ENCODE measurements around the gene TMTC2.

Gene TMTC2

GRCh38 chr12:82686168-82687020 lies at the start of gene TMTC2:
TMTC2 (plus strand) TSS chr12:82686906.
- DNase-seq (ENCODE audit: low spot score): peak; percentile 95

- no peak for DNase-seq (ENCODE audit: low spot score)
Observed at GRCh38 chr12:82638324-82638723, 48.4 kb upstream of the TMTC2 start.

DNA sequence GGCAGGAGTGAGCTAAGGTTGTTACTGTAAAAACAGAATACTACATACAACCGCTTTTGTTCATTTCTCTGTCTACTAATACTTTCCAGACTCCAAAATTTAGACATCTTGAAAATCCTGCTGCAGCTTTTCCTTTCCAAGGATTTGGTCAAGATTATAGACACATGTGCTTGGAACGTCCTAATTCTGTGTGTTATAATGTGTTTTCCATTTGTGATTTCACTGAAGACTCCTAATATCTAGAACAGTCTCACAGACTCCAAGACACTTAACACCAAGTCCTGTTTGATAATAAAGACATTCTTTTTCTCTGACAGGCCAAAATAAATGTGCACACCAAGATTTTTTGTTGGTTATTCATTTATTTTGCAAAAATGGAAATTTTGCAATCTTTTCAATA lies 41.8 kb upstream of the TMTC2 start:
- no peak for DNase-seq (ENCODE audit: low spot score)

- DNase-seq (ENCODE audit: low spot score): no peak
Observed at GRCh38 chr12:82645414-82645813, 41.3 kb upstream of the TMTC2 start.

DNA sequence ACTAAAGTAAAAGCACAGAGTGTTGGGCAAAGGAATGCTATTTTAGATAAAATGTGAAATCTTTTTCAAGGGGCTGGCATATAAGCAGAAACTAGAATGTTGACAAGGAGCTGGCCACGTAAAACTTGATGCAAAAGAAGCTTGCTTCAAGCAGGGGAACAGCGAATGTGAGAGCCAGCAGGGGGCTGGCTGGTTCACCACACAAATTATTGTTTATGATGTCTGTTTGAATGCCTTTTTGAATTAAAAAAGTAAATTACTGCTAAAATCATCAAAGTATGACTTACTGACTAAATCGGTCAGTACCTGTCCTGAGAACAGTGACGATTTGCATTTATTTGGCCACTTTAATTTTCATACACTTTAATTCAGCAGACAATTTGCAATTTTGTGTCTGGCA lies 38.9 kb upstream of the TMTC2 start:
- DNase-seq (ENCODE audit: low spot score): no peak

DNA sequence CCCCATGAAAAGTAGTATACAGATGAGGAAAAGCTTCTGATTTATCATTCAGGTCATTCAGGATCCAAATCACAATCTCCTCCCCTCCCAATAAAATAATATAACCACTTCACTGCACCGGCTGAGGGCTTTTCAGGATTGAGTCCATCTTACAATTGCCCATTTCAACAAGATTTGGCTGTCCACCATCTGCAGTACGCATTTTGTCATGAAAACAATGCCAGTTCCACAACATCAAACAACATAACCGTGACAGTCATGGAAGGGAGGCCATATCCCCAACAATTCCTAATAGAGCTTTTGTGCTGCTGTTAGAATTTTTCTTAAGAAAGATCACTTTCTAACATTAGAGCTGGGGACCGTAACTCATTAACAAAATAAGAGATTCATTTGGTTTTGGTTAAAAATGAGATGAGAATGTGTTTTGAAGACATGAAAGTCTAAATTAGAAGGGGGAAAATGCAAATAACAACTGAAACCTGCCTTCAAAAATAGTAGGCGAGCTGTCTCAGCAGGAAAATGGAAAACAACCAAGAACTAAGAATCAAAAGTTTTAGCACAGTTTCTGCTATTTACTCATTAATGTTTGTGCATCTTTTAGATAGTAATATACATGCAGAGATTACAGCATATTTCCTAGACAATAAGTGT lies 38.3 kb upstream of the TMTC2 start:
- no peak for DNase-seq (ENCODE audit: low spot score)

DNA sequence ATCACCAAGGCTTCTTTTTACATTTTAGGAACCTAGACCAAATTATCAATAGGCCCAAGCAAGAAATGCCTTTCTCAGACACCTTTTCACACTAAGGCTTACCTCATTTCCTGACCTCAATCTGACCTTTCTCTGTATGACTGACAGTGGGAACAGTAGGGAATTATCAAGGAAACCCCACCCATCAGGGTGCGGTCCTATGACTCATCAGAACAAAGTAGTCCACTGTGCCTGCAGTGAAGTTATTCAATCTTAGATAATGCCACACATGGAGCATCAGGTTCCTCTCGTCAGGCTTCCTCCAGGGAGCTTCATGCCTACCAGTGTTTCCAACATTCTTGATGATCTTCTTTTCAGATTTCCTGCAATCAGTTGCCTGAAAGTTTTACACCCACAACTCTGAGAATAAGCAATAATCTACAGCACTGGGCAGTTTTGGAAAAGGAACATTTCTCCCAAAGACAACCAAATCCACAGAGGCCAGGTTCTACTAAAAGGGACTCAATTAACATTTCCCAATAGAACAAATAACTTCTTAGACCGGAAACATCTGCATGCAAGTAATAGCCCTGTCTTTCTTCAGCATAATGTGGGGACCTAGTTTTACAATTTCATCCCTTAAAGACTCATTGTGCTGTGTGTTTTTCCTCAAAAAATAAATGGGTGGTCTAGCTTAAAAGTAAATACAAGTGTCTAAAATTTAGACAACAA lies 35.9 kb upstream of the TMTC2 start:
- DNase-seq (ENCODE audit: low spot score): peak; percentile 75

GRCh38 chr12:82651489-82651888 lies 35.2 kb upstream of the TMTC2 start:
- DNase-seq (ENCODE audit: low spot score): no peak

DNA sequence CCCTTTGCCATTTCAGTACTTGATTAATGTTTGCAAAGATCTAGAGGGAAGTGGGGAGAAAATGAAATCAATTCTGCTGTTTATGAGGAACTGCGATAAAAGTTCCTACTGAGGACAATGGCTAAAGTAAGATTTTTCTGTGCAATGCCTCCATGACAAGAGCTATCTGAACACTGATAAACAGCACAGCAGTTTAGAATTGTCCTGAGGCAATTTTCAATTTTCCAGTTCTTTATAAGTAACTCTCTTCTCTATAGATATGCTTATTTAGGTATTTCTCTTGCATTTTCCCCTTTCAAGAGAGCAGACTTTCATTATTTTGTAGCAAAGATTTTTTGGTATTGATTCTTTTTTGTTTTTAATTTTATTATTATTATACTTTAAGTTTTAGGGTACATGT lies 34.6 kb upstream of the TMTC2 start:
- no peak for DNase-seq (ENCODE audit: low spot score)

DNA sequence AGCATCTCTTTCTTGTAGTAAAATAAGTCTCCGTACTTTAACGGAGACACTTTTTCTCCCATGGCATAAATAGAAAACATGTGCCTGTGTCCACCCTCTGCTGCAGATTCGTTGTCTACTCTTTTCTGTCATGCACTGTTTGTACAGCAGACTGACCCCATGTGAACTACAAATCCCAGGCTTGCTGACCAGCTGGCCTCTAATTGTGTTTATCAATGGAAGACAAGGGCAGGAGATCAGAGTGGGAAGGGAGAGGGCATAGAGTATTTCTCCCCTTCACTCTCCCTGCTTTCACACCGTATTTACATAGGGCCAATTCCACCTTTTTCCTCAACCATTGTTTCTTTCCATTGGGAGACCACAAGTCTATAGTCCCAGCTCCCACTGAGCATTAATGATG lies 31.0 kb upstream of the TMTC2 start:
- DNase-seq (ENCODE audit: low spot score): no peak

DNA sequence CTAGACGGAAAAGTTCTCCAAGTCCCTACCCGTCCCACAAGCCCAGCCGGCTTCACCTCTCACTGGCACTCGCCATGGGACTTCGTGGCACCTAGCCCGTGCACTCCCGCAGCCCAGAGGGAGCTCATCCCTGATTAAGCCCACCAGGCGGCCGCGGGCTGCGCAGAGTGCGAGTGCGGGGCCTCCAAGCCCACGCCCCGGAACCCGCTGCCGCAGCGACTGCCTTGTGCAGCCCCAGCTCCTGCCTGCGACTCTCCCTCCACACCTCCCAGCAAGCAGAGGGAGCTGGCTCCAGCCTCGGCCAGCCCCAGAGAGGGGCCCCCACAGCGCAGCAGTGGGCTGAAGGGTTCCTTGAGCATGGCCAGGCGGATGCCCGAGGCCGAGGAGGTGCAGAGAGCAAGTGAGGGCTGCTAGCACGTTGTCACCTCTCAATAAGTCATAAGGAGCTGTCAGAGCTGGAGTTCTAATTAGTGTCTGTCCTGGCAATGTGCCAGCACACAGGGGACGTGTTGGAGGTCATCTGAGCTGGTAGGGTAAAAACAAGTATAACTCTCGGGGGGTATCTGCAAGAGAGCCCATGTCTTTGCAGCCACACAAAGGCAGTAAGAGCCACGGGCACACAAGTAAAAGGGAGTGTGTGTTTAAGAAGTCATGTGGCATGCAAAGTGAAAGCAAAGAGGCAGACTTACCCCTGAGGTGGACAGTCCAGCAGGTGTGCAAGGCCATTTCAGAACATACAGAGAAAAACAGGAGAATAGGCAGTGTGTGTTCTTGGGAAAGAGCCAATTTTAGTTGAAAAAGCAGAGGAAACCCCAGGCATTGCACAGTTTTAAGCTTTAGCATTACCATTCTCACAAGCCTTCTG lies 27.1 kb upstream of the TMTC2 start:
- no peak for DNase-seq (ENCODE audit: low spot score)

DNA sequence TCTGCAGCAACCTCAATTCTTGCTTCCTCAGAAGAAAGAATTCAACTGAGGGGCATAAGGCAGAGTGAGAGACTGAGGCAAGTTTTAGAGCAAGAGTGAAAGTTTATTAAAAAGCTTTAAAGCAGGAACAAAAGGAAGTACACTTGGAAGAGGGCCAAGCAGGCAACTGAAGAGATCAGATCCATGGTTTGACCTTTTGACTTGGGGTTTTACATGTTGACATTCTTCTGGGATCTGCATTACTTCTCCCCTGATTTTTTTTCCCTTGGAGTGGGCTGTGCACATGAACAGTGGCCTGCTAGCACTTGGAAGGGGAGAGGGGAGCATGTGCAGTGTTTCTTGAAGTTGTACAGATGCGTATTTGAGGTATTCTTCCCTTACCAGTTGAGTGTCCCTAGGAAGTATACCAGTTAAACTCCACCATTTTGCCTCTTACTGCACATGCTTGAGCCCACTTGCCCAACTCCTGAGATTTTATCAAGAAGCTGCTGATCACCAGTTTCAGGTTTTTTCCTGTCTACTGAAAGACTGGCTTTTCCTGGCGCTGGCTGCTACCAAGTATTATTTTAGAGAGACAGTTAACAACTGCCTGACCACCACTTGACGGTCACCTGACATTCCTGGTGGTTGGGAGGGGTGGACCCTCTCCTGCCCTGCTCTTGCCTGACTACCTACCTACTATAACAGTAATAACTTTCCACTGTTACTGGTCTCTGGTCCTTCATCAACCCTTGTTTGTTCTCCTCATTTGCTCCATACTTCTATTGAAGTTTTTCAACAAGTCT lies 26.0 kb upstream of the TMTC2 start:
- DNase-seq (ENCODE audit: low spot score): no peak

GRCh38 chr12:82663893-82664292 lies 22.8 kb upstream of the TMTC2 start:
- no peak for DNase-seq (ENCODE audit: low spot score)

DNA sequence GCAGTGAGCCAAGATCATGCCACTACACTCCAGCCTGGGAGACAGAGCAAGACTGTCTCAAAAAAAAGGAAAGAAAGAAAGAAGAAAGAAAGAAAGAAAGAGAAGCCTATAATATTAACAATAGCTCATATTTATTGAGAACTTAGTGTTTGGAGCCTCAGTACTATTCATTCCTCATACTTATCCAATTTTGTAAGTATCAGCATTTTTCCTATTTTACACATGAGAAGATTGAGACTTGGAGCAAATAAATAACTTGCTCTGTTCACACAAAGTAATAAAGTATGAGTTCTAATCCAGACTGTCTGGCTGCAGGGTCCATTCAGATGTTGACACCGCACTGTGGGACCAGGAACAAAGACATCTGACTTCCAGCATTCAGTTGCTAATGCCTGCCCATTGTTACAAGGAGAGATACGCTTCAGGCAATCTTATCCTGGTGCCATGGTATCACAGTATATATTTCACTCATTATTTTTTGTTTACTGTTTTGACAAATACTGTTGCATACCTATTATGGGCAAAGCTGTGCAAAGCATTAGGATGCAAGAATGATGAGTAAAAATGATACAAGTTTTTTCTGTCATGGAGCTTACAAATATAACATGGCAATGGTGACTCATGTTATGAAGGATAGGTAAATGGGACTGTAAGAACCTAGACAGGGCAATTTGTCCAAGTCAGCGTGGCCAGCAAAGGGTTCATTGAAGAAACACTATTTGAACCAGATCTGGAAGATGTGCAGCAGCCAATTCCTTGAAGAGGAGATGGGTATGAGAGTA lies 21.4 kb upstream of the TMTC2 start:
- DNase-seq (ENCODE audit: low spot score): no peak

GRCh38 chr12:82666830-82667229 lies 19.9 kb upstream of the TMTC2 start:
- no peak for DNase-seq (ENCODE audit: low spot score)

GRCh38 chr12:82671673-82672195 lies 15.0 kb upstream of the TMTC2 start:
- no peak for DNase-seq (ENCODE audit: low spot score)

DNA sequence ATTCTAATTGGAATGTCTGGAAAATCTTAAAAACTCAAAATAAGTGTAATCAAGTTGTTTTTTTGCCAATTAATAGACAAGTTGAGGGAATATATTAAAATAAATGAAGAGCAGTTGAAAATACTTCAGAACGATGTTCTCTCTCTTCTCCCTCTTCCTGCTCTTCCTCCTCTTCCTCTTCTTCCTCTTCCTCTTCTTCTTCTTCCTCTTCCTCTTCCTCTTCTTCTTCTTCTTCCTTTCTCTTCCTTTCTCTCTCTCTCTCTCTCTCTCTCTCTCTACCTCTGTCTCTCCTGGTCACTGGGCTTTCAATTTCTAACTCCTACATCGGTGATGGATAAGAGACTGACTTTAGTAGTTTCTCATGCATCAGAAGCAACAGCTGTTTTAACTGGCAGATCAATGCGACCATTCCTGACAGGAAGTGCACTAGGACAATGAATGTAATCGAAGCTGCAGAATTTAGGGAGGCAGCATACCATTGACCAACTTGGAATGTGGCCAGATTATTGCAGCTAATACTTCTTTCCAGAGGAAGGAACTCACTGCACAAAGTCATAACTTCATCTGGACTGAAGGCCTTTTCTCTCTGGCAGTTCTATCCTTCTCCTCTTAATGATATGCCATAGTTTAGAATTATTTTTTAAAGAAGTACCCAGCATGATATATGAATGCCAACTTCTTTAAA lies 13.8 kb upstream of the TMTC2 start:
- no peak for DNase-seq (ENCODE audit: low spot score)

- DNase-seq (ENCODE audit: low spot score): no peak
Observed at GRCh38 chr12:82673698-82674097, 13.0 kb upstream of the TMTC2 start.

DNA sequence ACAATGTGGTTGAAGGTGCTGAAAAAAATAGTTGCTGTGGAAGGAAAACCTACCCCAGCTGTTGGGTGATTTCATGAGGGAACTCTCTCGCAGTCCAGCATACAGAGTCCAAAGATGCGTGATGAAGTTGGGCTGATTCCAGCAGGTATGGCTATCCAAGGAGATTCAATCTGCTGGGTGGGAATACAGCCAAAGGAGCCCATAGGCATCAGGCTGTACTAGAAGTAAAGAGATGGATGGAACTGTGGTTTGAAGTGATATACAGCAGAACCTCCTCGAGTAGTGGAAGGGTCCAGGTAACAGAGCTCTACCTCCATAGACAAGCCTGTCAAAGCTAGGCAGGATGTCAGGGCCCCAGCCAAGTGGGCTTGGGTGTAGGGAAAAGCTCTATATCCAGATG lies 11.5 kb upstream of the TMTC2 start:
- DNase-seq (ENCODE audit: low spot score): no peak

GRCh38 chr12:82682326-82682725 lies 4.4 kb upstream of the TMTC2 start:
- no peak for DNase-seq (ENCODE audit: low spot score)

Measured in COLO829 (cell line).